HFF-Myc (cell line): ENCODE data around the gene KCNAB1.

Experiments
- DNase-seq: peaks from one replicate; pipeline ENCODE4 v3.0.0-alpha.2; 2011; ENCODE audit warnings: low read depth; ENCODE audit errors: extremely low read depth
- H3K4me3 ChIP-seq: replicated peaks from 2 replicates; pipeline ENCODE4 v1.5.1; 2011; ENCODE audit warnings: low read depth, mild to moderate bottlenecking, control low read depth, low read length
- CTCF ChIP-seq: IDR thresholded peaks from 2 replicates; pipeline ENCODE4 v1.5.1; 2012; ENCODE audit warnings: mild to moderate bottlenecking, low read depth, low read length, control low read depth; ENCODE audit errors: missing control alignments

Gene KCNAB1

GRCh38 chr3:156400735-156401134 lies 280.4 kb downstream of the KCNAB1 start:
- no peak overlapping the region for H3K4me3 ChIP-seq
- TF ChIP-seq CTCF, result no peak
- no peak for DNase-seq

- DNase-seq, result no peak
- H3K4me3 ChIP-seq, result no peak overlapping the region
- no peak for TF ChIP-seq CTCF
Observed at GRCh38 chr3:156404217-156404616, 283.8 kb downstream of the KCNAB1 start.

GRCh38 chr3:156406393-156406792 lies 286.0 kb downstream of the KCNAB1 start:
- no peak overlapping the region for H3K4me3 ChIP-seq
- TF ChIP-seq CTCF, result no peak
- DNase-seq, result no peak

GRCh38 chr3:156407617-156408225 lies 287.3 kb downstream of the KCNAB1 start:
- no peak overlapping the region for H3K4me3 ChIP-seq
- DNase-seq, result no peak
- TF ChIP-seq CTCF, result no peak

GRCh38 chr3:156409694-156410093 lies 289.3 kb downstream of the KCNAB1 start:
- DNase-seq, result no peak
- H3K4me3 ChIP-seq, result no peak overlapping the region
- no peak for TF ChIP-seq CTCF

GRCh38 chr3:156412600-156412999 lies 292.2 kb downstream of the KCNAB1 start:
- H3K4me3 ChIP-seq, result no peak overlapping the region
- no peak for TF ChIP-seq CTCF
- DNase-seq, result no peak

GRCh38 chr3:156413293-156413892 lies 293.0 kb downstream of the KCNAB1 start:
- DNase-seq, result no peak
- no peak for TF ChIP-seq CTCF
- H3K4me3 ChIP-seq, result no peak overlapping the region
